Measurements from ENCODE around the gene ZMYND10.
A peak's percentile ranks its signal among the peaks of the same experiment; 100 is the strongest.

The ZMYND10 gene

GRCh38 chr3:50354186-50354764 lies 8.7 kb upstream of the ZMYND10 start:
- Mint-ChIP-seq H3K9me3 (no peaks in the 10 kb centered on the region), H3K4me1 (peaks cover 46% of the 10 kb centered on the region), H3K36me3 (ENCODE audit: low read depth) (peaks cover 7% of the 10 kb centered on the region), H3K4me3 (no peak overlapping the region), H3K27me3 (ENCODE audit: low read depth, poor library complexity) (no peaks in the 10 kb centered on the region), H3K27ac (no peak overlapping the region)
- TF ChIP-seq, protein P1, sequence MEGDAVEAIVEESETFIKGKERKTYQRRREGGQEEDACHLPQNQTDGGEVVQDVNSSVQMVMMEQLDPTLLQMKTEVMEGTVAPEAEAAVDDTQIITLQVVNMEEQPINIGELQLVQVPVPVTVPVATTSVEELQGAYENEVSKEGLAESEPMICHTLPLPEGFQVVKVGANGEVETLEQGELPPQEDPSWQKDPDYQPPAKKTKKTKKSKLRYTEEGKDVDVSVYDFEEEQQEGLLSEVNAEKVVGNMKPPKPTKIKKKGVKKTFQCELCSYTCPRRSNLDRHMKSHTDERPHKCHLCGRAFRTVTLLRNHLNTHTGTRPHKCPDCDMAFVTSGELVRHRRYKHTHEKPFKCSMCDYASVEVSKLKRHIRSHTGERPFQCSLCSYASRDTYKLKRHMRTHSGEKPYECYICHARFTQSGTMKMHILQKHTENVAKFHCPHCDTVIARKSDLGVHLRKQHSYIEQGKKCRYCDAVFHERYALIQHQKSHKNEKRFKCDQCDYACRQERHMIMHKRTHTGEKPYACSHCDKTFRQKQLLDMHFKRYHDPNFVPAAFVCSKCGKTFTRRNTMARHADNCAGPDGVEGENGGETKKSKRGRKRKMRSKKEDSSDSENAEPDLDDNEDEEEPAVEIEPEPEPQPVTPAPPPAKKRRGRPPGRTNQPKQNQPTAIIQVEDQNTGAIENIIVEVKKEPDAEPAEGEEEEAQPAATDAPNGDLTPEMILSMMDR (IDR thresholded peaks at IDR 0.05), result no peak
- DNase-seq, result no peak

DNA sequence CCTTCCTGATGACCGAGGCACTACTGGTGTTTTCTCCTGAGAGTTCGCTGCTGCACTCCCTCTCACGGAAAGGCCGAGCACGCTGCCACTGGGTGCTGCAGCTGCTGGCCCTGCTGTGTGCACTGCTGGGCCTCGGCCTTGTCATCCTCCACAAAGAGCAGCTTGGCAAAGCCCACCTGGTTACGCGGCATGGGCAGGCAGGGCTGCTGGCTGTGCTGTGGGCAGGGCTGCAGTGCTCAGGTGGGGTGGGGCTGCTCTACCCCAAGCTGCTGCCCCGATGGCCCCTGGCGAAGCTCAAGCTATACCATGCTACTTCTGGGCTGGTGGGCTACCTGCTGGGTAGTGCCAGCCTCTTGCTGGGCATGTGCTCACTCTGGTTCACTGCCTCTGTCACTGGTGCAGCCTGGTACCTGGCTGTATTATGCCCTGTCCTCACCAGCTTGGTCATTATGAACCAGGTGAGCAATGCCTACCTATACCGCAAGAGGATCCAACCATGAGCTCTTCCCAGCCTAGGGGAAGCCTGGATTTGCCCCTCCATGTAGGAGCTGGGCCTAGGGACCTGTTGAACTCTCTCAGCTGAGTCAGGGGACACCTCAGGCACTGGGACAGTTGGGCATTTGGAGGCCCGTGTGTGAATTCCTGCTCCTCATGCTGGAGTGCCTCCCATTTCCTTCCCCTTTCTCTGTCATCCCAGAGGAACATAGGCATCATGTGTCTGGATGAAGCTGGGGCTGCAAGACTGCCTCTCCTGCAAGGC lies 7.9 kb upstream of the ZMYND10 start:
- Mint-ChIP-seq H3K36me3 (ENCODE audit: low read depth) (peaks cover 8% of the 10 kb centered on the region), H3K9me3 (no peaks in the 10 kb centered on the region), H3K4me3 (no peak overlapping the region), H3K27me3 (ENCODE audit: low read depth, poor library complexity) (no peaks in the 10 kb centered on the region), H3K4me1 (peaks cover 42% of the 10 kb centered on the region), H3K27ac (no peak overlapping the region)
- DNase-seq, result no peak
- TF ChIP-seq, protein P1 (IDR thresholded peaks at IDR 0.05), result no peak

DNA sequence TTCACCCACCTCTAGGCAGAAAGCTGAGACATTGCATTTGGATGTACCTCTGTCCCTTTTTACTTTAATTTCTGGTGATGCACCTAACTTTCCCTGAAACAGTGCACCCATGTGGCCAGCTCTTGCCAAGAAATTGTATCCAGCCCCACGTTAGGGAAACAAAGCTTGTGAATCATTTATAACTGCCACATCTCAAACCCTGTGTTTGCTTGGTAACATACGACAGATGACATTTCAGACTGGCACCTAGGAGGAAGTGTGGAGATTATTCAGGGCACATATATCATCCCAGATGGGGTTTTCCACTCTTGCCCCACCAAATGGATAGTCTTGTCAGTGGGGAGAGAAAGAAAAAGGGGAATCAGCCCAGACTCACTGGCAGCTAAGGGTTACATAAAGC lies 7.2 kb upstream of the ZMYND10 start:
- Mint-ChIP-seq H3K27me3 (ENCODE audit: low read depth, poor library complexity) (no peaks in the 10 kb centered on the region), H3K4me1 (peaks cover 35% of the 10 kb centered on the region), H3K36me3 (ENCODE audit: low read depth) (peaks cover 14% of the 10 kb centered on the region), H3K27ac (no peak overlapping the region), H3K4me3 (no peak overlapping the region), H3K9me3 (no peaks in the 10 kb centered on the region)
- TF ChIP-seq, protein P1 (IDR thresholded peaks at IDR 0.05), result no peak
- no peak for DNase-seq

DNA sequence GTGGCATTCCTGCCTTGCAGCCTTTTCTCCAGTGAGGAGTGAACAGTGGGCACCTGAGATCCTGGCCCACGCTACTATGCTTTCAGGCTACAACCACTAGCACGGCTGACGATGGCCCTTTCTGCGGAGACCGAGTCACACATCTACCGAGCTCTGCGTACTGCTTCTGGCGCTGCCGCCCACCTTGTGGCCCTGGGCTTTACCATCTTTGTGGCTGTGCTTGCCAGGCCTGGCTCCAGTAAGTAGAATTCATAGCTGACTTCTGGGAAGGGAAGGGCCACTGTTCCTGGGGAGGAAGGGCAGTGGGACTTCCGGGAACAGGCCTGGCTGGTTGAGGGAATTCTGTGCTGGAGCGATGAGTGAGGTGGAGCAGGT lies 5.8 kb upstream of the ZMYND10 start:
- H3K9me3 Mint-ChIP-seq, result no peaks in the 10 kb centered on the region
- H3K4me1 Mint-ChIP-seq, result peaks cover 21% of the 10 kb centered on the region
- H3K36me3 Mint-ChIP-seq (ENCODE audit: low read depth), result peaks cover 14% of the 10 kb centered on the region
- peak overlapping the region; percentile 94 for H3K4me3 Mint-ChIP-seq
- TF ChIP-seq, protein P1 (IDR thresholded peaks at IDR 0.05), result no peak
- no peak for DNase-seq
- peaks cover 6% of the 10 kb centered on the region for H3K27me3 Mint-ChIP-seq (ENCODE audit: low read depth, poor library complexity)
- peak overlapping the region; percentile 95 for H3K27ac Mint-ChIP-seq

DNA sequence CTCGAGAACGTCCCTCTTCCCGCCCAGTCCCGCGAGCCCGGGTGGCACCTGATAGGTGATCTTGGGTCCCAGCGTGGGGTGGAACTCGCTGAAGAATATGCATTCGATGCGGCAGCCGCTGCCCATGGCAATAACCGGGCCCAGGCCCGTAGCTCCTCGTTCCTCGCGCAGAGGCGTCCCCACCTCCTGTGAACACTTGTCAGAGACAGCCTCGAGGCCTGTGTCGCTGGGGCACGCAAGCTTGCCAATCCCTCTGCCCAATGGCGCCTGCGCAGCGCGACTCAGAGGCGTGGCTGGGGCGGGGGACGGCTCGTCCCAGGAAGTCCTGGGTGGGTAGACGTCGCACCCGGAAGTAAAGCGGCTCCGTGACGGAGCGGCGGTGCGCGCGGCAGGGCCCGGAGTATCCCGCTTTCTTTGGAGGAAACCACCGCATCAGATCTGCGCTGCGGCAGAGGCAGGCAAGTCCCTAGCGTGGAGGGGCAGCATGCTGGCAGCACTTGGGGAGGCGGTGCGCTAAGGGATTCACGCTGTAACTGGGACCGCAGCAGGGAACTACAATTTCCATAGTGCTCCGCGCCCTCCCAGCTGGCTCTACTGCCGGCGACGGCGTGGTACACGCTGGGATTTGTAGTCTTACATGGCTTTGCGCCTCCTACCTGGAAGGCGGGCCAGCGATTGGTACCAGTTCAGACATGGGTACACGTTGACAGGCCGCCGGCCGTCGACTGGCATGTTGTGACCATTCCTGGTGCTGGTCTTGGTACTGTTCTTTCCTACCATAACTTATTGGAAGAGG lies 5.2 kb upstream of the ZMYND10 start, which contains the start of the genes CYB561D2 and NPRL2:
TSS of gene CYB561D2 (plus strand) at position 336 of the 796 bp plus-strand sequence. CDS start 572 bp downstream, outside the sequence.
TSS of gene NPRL2 (minus strand) at position 249 of the 796 bp plus-strand sequence. CDS start at position 126, 123 bp downstream.
- Mint-ChIP-seq H3K9me3 (no peaks in the 10 kb centered on the region), H3K4me3 (peak within 1 kb of the TSS; percentile 94), H3K27ac (peak within 1 kb of the TSS; percentile 96), H3K36me3 (ENCODE audit: low read depth) (peaks cover 14% of the 10 kb centered on the region), H3K4me1 (peaks cover 24% of the 10 kb centered on the region), H3K27me3 (ENCODE audit: low read depth, poor library complexity) (peaks cover 12% of the 10 kb centered on the region)
- TF ChIP-seq, protein P1 (IDR thresholded peaks at IDR 0.05), result no peak
- peak; percentile 98 for DNase-seq

All from nephron progenitor cell (in vitro differentiated cells).